Stimulated activated CD4-positive, alpha-beta T cell treated with anti-CD3 and anti-CD28 coated beads, Interleukin-4, amount 100 ng/mL, for 48 hours (primary cell): Measurements from ENCODE around the gene TMEM50A.
"Not testable (repeated sequence)": the region's sequence is repeated elsewhere in the genome, so short reads cannot be mapped to it uniquely, and the experiment has no call there.

Source experiments
- DNase-seq, 2 donors: peaks; one replicate each; pipeline ENCODE4 v3.0.0-alpha.2; 2020; ENCODE audit warnings: low read depth in 2 of 2

TMEM50A gene

DNA sequence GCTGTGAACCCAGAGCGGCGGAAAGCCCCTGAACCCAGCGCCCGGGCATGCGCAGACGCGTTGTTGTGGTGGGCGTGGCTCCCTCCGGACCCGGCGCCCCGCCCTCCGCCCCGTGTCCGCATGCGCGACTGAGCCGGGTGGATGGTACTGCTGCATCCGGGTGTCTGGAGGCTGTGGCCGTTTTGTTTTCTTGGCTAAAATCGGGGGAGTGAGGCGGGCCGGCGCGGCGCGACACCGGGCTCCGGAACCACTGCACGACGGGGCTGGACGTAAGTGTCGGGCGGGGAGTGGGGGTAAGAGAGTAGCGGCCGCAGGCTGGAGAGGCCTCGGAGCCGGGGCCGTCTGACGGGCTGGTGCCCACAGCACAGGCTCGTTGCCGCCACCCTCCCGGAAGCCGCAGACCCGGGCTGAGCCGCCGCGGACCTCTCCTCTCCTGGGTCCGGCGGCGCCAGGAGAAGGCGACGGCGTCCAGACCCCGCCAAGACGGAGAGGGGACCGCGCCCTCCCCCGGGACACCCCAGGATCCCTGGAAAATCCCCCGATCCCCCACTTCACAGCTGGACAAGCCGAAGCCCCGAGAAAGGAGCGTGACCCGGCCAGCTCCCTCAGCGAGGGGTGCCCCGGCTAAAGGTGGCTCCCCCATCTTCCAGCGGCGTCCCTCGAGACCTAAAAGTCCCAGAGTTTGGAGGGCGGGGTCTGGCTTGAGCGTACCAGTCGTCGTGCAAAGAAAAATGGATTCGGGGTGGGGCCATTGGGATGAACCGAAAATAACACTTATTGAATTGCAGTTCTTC is at the start of gene TMEM50A:
TMEM50A (plus strand) TSS at position 147 of the 794 bp plus-strand sequence. CDS start 2,153 bp downstream, outside the sequence.
- peak; percentile 84 to 87 for DNase-seq

DNA sequence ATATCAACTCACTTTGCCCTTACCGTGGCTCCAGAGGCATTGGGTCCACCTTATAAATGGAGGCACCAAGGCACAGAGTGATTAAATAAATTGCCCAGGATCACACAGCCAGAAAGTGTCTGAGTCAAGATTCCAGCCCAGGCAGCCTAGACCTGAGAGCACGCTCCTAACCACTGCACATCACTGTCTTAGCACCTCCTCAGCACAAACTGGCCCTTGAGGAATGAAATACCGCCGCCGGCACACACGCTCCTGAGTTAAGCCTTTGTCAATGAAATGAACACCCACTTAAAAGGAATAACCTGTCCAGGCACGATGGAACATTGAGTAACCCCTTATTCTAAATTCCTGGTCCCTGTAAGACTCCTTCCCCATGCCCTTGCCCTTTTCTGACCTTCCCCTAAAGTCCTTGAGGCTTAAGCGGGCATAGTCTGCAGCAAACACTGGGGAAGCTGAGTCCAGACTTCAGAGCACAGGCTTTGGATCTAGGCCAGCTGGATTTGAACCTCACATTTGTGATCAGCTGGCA is 49.5 kb upstream of the TMEM50A start:
- not testable (repeated sequence) for DNase-seq

DNA sequence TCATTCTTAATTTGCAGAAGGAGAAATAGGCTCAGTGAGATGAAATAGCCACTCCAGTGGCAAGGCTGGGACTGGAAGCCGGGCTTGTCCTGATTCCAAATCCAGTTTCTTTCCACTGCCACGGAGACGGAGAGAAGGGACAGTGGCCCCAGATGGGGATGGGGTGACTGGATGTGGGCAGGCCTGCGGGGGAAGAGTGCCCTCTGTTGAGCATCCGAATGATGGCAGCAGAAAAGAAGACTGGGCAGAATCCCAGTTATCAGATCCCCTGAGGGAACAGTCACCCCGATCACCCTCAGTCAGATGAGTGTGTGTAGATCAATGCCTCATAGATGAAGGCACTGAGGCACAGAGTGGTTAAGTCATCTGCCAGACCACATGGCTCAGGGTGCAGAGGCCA is 48.1 kb upstream of the TMEM50A start:
- DNase-seq, result not testable (repeated sequence)

DNA sequence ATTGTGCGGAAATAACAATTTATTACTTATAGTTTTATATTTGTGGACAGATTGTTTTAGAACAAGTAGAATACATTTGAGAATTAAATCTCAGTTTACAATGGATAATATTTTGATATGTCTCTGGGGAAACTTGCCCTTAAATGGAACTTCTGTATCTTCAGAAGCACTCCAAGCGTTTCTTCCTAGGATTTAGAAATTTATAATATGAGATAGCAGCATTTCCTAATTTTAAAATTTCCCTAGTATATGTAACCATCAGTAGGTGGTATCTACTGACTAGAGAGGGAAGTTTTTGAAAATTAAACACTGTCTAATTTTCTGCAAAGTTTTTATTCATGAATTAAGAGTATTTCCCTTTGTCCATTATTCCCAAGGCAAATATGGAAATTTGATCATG is 44.7 kb upstream of the TMEM50A start:
- DNase-seq, result not testable (repeated sequence)

DNA sequence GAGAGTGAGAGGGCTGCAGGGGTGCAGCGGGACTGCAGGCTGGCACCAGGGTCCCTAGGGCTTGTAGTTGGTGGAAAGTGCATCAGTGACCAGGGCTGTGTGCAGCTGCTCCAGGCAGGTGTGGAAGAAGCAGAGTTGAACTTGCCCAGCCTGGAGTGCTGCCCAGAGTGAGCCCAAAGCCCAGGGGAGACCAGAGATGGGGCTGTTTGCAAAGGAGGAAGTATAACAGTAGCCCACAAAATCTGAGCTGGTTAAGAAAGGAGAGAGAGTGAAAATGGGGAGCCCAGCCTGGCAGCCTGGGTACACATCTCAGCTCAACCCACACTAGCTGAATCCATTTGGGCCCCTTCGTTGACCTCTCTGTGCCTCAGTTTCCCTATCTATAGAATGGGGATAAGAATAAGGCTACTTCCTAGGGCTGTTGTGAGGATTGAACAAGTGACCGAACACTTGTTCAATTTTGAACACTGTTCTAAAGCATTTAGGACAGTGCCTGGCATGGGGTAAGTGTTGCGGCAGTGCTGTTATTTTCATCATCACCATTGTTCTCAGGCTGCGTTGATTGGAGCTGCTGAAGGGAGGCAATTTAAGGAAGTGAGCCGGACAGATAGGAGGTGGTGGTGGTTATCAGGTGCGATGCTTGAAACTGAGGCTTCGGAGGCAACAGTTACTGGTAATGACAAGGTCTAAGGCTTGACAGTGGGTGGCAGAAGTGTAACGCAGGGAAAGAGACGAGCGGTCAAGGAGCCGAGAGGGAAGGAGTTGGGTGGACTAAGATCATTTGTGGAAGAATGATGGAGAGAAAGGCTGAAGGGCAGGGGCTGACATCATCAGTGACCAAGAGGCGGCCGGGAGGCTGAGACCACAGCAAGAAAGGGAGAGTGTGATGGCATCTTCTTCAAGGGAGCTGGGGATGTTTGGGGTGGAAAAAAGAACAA is 43.0 kb upstream of the TMEM50A start:
- not testable (repeated sequence) for DNase-seq

DNA sequence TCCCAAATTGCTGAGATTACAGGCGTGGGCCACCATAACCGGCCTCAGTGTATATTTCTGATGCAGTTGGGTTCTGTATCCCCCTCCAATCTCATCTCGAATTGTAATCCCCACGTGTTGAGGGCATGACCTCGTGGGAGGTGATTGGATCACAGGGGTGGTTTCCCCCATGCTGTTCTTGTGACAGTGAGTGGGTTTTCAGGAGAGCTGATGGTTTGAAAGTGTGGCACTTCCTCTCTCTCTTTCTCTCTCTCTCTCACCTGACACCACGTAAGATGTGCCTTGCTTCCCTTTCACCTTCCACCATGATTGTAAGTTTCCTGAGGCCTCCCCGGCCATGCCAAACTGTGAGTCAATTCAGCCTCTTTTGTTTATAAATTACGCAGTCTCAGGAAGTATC is 41.6 kb upstream of the TMEM50A start:
- DNase-seq, result not testable (repeated sequence)

DNA sequence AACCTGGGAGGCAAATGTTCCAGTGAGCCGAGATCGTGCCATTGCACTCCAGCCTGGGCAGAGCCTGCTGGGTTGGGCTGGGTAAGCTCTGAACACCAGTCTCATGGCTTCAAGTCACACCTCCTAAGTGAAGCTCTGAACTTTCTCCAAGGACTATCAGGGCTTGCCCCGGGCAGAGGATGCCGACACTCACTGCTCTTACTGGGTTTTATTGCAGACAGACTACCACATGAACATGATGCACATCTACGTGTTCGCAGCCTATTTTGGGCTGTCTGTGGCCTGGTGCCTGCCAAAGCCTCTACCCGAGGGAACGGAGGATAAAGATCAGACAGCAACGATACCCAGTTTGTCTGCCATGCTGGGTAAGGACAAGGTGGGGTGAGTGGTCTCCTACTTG is 37.4 kb upstream of the TMEM50A start:
- DNase-seq, result not testable (repeated sequence)

DNA sequence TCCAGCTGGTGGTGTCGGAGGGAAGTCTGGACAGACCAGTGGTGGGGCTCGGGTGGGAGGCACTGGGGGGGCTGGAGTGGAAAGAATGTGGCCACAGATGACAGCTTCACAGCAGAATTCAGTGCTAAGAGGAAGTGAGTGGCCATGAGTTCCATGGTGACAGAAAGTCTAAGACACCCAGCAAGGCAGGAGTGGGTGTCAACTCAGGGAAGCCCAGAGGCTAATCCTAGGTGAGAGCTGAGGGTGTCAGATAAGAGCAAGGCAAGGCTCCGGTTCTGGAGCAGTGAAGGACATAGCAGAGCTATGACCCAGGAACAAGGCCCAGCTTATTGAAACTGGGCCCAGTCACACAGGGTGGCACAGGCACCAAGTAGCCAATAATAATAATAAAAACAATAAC is 35.8 kb upstream of the TMEM50A start:
- DNase-seq, result not testable (repeated sequence)

DNA sequence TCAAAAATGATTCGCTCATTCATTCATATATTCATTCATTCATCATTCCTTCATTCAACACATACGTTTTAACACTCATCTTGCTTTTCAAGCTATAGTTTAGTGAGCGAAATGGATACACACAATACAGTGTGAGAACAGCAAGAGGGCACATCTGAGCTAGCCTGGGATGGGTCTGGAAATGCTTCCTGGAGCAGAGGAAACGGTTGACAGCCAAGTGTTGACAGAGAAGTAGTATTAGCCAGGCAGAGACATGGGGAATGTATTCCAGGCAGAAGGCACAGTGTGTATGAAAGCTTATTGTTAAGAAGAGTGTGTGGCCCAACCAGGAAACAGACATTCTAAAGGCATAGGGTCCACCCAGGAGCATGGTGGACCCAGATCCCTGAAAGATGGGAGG is 33.2 kb upstream of the TMEM50A start:
- DNase-seq, result not testable (repeated sequence)

DNA sequence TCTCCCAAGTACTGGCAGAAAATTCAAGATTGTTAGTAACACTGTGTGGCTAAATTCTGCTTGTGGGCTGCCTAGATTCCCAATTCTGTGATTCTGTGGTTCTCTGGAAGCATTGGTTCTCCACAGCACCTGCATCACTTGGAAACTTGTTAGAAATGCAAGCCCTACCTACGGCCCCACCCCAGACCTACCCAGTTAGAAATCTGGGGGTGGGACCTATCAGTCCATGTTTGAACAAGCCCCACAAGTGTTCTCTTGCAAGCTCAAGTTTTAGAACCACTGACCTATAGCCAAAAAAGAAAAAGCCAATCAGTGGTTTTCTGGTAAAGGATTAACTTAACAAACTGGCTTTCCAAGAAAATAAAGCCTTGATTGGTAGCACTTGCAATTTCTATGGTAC is 30.0 kb upstream of the TMEM50A start:
- not testable (repeated sequence) for DNase-seq

DNA sequence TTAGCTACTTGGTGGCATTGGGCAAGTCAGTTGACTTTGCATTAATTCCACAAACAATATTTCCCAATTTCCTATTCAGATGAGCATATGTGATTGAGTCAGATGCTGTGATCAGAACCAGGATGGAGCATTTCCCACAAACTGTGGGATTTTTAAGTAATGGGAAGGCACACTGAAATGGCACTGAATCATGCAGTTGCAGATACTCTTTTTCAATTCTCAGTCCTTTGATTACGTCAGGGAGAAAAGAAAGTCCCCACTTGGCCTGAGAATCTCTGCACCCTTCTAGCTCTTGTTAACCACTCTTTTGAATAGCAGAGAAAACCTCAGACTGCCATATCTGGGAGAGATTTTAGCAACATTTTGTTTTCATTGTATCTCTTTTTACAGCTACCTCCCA is 29.0 kb upstream of the TMEM50A start:
- DNase-seq, result not testable (repeated sequence)

DNA sequence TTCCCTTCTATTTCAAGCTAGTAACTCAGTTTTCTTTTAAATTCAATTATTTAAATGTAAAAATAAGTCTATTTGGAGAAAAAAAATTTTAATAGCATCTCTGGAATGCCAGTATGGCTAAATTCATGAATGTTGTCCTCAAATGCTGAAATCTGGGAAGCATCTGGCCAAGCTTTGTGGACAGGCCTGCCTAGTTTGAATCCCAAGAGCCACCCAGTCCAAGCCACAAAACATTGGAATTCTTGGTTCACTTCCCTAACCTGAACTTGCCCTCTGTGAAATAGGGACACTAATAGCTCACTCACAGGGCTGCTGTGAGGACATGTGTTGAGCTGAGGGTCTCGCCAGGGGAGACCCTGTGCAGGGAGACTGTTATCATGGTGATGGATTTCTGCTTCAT is 28.6 kb upstream of the TMEM50A start:
- DNase-seq, result not testable (repeated sequence)

DNA sequence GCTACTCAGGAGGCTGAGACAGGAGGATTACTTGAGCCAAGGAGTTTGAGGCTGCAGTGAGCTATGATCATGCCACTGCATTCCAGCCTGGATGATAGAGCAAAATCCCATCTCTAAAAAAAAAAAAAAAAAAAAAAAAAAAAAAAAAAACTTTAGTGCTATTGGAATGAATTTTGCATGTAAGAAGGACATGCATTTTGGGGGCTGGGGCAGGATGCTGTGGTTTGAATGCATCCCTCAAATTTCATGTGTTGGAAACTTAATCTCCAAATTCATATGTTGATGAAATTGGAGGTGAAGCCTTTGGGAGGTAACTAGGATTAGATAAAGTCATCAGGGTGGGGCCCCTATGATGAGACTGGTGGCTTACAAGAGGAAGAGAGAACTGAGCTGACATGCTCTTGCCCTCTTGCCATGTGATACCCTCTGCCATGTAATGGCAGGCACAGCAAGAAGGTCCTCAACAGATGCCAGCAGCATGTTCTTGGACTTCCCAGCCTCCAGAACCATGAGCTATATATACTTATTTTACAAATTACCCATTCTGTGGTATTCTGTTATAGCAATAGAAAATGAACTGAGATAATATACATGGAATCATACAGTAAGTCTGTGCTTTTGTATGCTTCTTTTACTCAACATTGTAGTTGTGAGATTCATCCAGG is 25.2 kb upstream of the TMEM50A start:
- not testable (repeated sequence) for DNase-seq

DNA sequence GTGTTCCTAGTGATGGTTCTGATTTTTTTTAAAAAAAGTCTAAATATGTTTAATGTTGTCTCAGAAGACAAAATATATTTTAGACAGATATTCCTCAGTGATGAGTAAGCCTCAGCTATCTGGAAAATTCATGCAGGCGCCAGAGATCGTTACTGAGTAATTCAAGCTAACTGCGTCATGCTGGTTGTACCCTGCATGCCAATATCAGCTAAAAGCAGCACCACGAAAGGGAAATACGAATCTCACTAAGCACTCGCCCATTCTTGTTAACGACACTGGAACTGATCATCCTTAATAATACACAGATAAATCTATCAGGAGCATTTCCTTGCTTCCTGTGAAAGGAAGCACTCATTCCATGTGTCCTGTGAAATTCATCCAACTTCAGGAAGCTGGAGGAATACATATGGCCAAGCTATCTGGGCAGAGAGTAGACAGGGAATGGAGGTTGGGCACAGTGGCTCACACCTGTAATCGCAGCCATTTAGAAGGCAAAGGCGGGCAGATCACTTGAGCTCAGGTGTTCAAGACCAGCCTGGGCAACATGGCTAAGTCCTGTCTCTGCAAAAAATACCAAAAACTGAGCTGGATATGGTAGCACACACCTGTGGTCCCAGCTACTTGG is 17.7 kb upstream of the TMEM50A start:
- not testable (repeated sequence) for DNase-seq

DNA sequence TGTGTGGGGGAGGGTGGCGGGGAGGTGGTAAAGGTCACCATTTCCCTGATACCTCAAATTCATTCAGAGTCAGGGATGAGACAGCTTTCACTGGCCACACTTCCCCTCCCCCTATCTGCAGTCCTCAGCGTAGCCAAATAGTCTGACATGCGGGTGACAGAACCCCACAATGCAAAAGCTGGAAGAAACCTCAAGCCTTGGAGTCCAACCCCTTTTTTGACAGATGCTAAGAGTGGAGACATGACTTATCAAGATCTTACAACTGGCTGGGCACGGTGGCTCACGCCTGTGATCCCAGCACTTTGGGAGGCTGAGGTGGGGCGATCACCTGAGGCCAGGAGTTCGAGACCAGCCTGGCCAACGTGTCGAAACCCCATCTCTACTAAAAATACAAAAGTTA is 16.0 kb upstream of the TMEM50A start:
- DNase-seq, result not testable (repeated sequence)

DNA sequence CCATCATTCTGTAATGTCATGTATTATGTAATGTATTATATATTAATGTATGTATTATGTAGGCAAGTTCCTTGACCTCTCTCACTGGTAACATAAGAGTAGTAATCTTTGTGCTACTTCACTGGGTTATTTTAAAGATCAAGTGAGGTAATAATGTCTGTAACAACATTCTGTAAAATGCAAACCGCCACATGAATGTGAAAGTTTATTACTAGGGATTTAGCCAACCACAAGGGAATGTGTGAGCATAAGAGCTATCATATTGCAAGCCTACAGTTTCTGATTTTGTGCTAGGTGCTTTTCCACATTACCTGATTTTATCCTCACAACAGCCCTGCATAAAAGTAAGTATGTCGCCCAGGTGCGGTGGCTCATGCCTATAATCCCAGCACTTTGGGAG is 13.7 kb upstream of the TMEM50A start:
- not testable (repeated sequence) for DNase-seq

DNA sequence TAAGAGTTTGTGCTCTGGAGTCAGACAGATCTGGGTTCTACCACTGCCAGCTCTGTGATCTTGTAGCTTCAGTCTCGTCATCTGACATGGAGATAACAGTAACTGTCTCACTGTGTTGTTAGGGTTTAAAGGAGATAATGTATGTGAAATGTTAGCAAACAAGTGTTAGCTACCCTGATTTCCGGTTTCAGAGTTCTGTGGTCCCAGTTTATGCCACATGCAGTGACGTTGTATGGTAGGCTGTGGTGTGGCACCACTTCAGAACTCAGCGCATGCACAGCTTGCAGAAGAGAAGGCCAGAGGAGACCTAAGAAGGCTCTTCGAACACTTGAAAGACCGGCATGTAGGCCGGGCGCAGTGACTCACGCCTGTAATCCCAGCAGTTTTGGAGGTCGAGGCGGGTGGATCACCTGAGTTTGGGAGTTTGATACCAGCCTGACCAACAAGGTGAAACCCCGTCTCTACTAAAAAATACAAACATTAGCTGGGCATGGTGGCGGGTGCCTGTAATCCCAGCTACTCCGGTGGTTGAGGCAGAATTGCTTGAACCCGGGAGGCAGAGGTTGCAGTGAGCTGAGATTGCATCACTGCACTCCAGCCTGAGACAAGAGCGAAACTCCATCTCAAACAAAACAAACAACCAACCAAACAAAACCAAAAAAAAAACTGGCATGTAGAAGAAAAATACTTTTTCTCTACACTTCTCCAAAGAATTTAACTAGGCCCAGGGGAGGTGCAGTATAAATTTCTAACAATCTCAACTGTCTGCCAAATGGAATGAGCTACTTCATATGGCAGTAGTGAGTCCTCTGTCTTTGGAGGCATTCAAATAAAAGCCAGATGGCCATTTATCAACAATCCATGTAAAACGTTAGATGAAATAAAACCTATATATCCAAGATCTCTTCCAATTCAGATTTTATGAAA is 10.0 kb upstream of the TMEM50A start:
- not testable (repeated sequence) for DNase-seq

DNA sequence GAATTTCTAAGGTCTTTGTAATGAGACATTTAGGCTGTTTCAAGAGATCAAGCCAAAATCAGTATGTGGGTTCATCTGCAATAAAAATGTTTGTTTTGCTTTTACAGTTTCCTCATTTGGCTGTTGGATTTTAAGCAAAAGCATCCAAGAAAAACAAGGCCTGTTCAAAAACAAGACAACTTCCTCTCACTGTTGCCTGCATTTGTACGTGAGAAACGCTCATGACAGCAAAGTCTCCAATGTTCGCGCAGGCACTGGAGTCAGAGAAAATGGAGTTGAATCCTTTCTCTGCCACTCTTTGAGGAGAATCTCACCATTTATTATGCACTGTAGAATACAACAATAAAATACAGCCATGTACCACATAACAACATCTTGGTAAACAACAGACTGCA is 9.3 kb upstream of the TMEM50A start:
- DNase-seq, result not testable (repeated sequence)

DNA sequence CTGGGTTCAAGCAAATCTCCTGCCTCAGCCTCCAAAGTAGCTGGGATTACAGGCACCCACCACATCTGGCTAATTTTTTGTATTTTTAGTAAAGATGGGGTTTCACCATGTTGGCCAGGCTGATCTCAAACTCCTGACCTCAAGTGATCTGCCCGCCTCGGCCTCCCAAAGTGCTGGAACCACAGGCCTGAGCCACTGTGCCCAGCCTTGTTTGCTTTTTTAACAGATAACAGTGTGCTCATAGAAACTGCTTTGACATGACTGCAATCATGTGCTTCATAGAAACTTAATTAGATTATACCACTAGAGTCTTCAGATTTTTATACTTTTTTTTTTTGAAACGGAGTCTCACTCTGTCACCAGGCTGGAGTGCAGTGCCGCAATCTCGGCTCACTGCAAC is 8.8 kb upstream of the TMEM50A start:
- not testable (repeated sequence) for DNase-seq

DNA sequence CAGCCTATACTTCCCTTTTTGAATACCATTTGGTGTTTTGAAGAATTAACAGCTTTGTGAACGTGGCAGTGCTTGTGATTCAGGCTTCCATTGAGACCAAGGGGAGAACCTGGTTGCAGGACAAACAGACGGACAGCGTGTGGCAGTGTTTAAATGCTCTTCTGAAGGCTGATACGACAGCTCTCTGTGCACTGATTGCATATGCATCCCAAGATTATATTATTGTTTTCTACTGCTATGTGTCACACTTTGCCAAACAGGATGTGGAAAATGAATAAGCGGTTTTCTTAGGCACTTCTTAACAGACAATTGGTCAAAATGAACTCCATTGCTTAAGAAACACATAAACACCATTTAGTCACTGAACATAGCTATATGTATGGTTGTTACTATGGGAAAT is 8.2 kb upstream of the TMEM50A start:
- DNase-seq, result not testable (repeated sequence)
